ENCODE results near the gene SGTA.

GRCh38 chr19:2754659-2755447 is 28.2 kb downstream of the SGTA start:
- no peak for TF ChIP-seq CTCF (IDR thresholded peaks at IDR 0.05)
- no peak for TF ChIP-seq POLR2A (IDR thresholded peaks at IDR 0.05)

Measured in prostate gland (tissue), 2 donors.